Measurements from ENCODE around the gene GNAT1. TPM values are rescaled to one million over a fixed set of nuclear protein-coding genes. Genes with fewer than 3 reads are reported as not detected.
A peak's percentile ranks its signal among the peaks of the same experiment; 100 is the strongest.

GNAT1 gene
- total and polyA plus RNA-seq, 9 donors, result 0.26 to 0.34 TPM; not detected in 7

GRCh38 chr3:50177346-50177745 is 14.1 kb upstream of the GNAT1 start:
- no peak overlapping the region for H3K27ac ChIP-seq (ENCODE audit: low read length)
- peaks cover 20% of the 10 kb centered on the region for H3K4me1 ChIP-seq (ENCODE audit: control insufficient read depth, insufficient read depth, low read length)
- H3K36me3 ChIP-seq (ENCODE audit: control insufficient read depth, insufficient read depth, low read length), result peaks cover 16% of the 10 kb centered on the region
- no peaks in the 10 kb centered on the region for H3K9me3 ChIP-seq (replicated peaks; ENCODE audit: control insufficient read depth, low read depth, low read length)
- WGBS (ENCODE audit: insufficient coverage), result 80% methylated on average over 2 of the region's 2 CpGs
- peak; percentile 45 for DNase-seq
- H3K27me3 ChIP-seq (ENCODE audit: control insufficient read depth, insufficient read depth, low read length), result no peaks in the 10 kb centered on the region
- H3K4me3 ChIP-seq (ENCODE audit: low read length), result no peak overlapping the region

- no peak for DNase-seq
- peaks cover 9% of the 10 kb centered on the region for H3K36me3 ChIP-seq (ENCODE audit: control insufficient read depth, insufficient read depth, low read length)
- WGBS (ENCODE audit: insufficient coverage), result no CpG with 5 or more reads among the region's 2 CpGs
Observed at GRCh38 chr3:50179710-50180109, 11.7 kb upstream of the GNAT1 start.

GRCh38 chr3:50181985-50182384 is 9.4 kb upstream of the GNAT1 start:
- DNase-seq, result no peak
- Histone ChIP-seq H3K4me3 (ENCODE audit: low read length) (no peak overlapping the region), H3K27ac (ENCODE audit: low read length) (no peak overlapping the region), H3K4me1 (ENCODE audit: control insufficient read depth, insufficient read depth, low read length) (peaks cover 6% of the 10 kb centered on the region), H3K36me3 (ENCODE audit: control insufficient read depth, insufficient read depth, low read length) (peaks cover 17% of the 10 kb centered on the region), H3K27me3 (ENCODE audit: control insufficient read depth, insufficient read depth, low read length) (no peaks in the 10 kb centered on the region), H3K9me3 (replicated peaks; ENCODE audit: control insufficient read depth, low read depth, low read length) (no peaks in the 10 kb centered on the region)
- WGBS (ENCODE audit: insufficient coverage), result 81% methylated on average over 4 of the region's 5 CpGs

More at GRCh38 chr3:50179710-50180109, 11.7 kb upstream of the GNAT1 start:
- H3K9me3 ChIP-seq (replicated peaks; ENCODE audit: control insufficient read depth, low read depth, low read length), result no peaks in the 10 kb centered on the region
- no peaks in the 10 kb centered on the region for H3K27me3 ChIP-seq (ENCODE audit: control insufficient read depth, insufficient read depth, low read length)
- H3K4me1 ChIP-seq (ENCODE audit: control insufficient read depth, insufficient read depth, low read length), result peaks cover 10% of the 10 kb centered on the region
- H3K27ac ChIP-seq (ENCODE audit: low read length), result no peak overlapping the region
- no peak overlapping the region for H3K4me3 ChIP-seq (ENCODE audit: low read length)

- 91% methylated on average over 23 of the region's 26 CpGs for WGBS (ENCODE audit: insufficient coverage)
- Histone ChIP-seq H3K36me3 (ENCODE audit: control insufficient read depth, insufficient read depth, low read length) (peaks cover 17% of the 10 kb centered on the region), H3K9me3 (replicated peaks; ENCODE audit: control insufficient read depth, low read depth, low read length) (no peaks in the 10 kb centered on the region), H3K4me3 (ENCODE audit: low read length) (no peak overlapping the region), H3K27ac (ENCODE audit: low read length) (no peak overlapping the region), H3K4me1 (ENCODE audit: control insufficient read depth, insufficient read depth, low read length) (no peaks in the 10 kb centered on the region), H3K27me3 (ENCODE audit: control insufficient read depth, insufficient read depth, low read length) (no peaks in the 10 kb centered on the region)
- DNase-seq, result no peak
Observed at GRCh38 chr3:50182533-50183099, 8.8 kb upstream of the GNAT1 start.

GRCh38 chr3:50183755-50184154 is 7.7 kb upstream of the GNAT1 start:
- Histone ChIP-seq H3K27me3 (ENCODE audit: control insufficient read depth, insufficient read depth, low read length) (no peaks in the 10 kb centered on the region), H3K4me3 (ENCODE audit: low read length) (no peak overlapping the region), H3K36me3 (ENCODE audit: control insufficient read depth, insufficient read depth, low read length) (peaks cover 23% of the 10 kb centered on the region), H3K27ac (ENCODE audit: low read length) (no peak overlapping the region), H3K4me1 (ENCODE audit: control insufficient read depth, insufficient read depth, low read length) (peaks cover 1% of the 10 kb centered on the region), H3K9me3 (replicated peaks; ENCODE audit: control insufficient read depth, low read depth, low read length) (no peaks in the 10 kb centered on the region)
- WGBS (ENCODE audit: insufficient coverage), result 85% methylated on average over 6 of the region's 6 CpGs
- DNase-seq, result no peak

GRCh38 chr3:50184242-50184978 is 7.0 kb upstream of the GNAT1 start:
- WGBS (ENCODE audit: insufficient coverage), result 91% methylated on average over 20 of the region's 21 CpGs
- Histone ChIP-seq H3K4me1 (ENCODE audit: control insufficient read depth, insufficient read depth, low read length) (peaks cover 6% of the 10 kb centered on the region), H3K4me3 (ENCODE audit: low read length) (no peak overlapping the region), H3K9me3 (replicated peaks; ENCODE audit: control insufficient read depth, low read depth, low read length) (no peaks in the 10 kb centered on the region), H3K27me3 (ENCODE audit: control insufficient read depth, insufficient read depth, low read length) (no peaks in the 10 kb centered on the region), H3K36me3 (ENCODE audit: control insufficient read depth, insufficient read depth, low read length) (peaks cover 23% of the 10 kb centered on the region), H3K27ac (ENCODE audit: low read length) (no peak overlapping the region)
- DNase-seq, result no peak

- H3K4me1 ChIP-seq (ENCODE audit: control insufficient read depth, insufficient read depth, low read length), result peaks cover 6% of the 10 kb centered on the region
- no peaks in the 10 kb centered on the region for H3K27me3 ChIP-seq (ENCODE audit: control insufficient read depth, insufficient read depth, low read length)
- WGBS (ENCODE audit: insufficient coverage), result no CpG with 5 or more reads among the region's 4 CpGs
- no peaks in the 10 kb centered on the region for H3K9me3 ChIP-seq (replicated peaks; ENCODE audit: control insufficient read depth, low read depth, low read length)
- no peak for DNase-seq
- H3K27ac ChIP-seq (ENCODE audit: low read length), result no peak overlapping the region
- H3K36me3 ChIP-seq (ENCODE audit: control insufficient read depth, insufficient read depth, low read length), result peaks cover 23% of the 10 kb centered on the region
- no peak overlapping the region for H3K4me3 ChIP-seq (ENCODE audit: low read length)
Observed at GRCh38 chr3:50185230-50185629, 6.2 kb upstream of the GNAT1 start.

- peaks cover 6% of the 10 kb centered on the region for H3K4me1 ChIP-seq (ENCODE audit: control insufficient read depth, insufficient read depth, low read length)
- DNase-seq, result no peak
- H3K9me3 ChIP-seq (replicated peaks; ENCODE audit: control insufficient read depth, low read depth, low read length), result no peaks in the 10 kb centered on the region
- no peak overlapping the region for H3K4me3 ChIP-seq (ENCODE audit: low read length)
- peaks cover 23% of the 10 kb centered on the region for H3K36me3 ChIP-seq (ENCODE audit: control insufficient read depth, insufficient read depth, low read length)
- WGBS (ENCODE audit: insufficient coverage), result 90% methylated on average over 4 of the region's 10 CpGs
- no peaks in the 10 kb centered on the region for H3K27me3 ChIP-seq (ENCODE audit: control insufficient read depth, insufficient read depth, low read length)
- H3K27ac ChIP-seq (ENCODE audit: low read length), result no peak overlapping the region
Observed at GRCh38 chr3:50186096-50186495, 5.3 kb upstream of the GNAT1 start.

- Histone ChIP-seq H3K4me1 (ENCODE audit: control insufficient read depth, insufficient read depth, low read length) (peaks cover 7% of the 10 kb centered on the region), H3K4me3 (ENCODE audit: low read length) (no peak overlapping the region), H3K9me3 (replicated peaks; ENCODE audit: control insufficient read depth, low read depth, low read length) (no peaks in the 10 kb centered on the region), H3K27ac (ENCODE audit: low read length) (no peak overlapping the region), H3K27me3 (ENCODE audit: control insufficient read depth, insufficient read depth, low read length) (peaks cover 6% of the 10 kb centered on the region), H3K36me3 (ENCODE audit: control insufficient read depth, insufficient read depth, low read length) (peaks cover 20% of the 10 kb centered on the region)
- DNase-seq, result no peak
- 77% methylated on average over 4 of the region's 19 CpGs for WGBS (ENCODE audit: insufficient coverage)
Observed at GRCh38 chr3:50187750-50188149, 3.7 kb upstream of the GNAT1 start.

GRCh38 chr3:50189274-50189673 is 2.1 kb upstream of the GNAT1 start:
- no peak overlapping the region for H3K4me3 ChIP-seq (ENCODE audit: low read length)
- peaks cover 17% of the 10 kb centered on the region for H3K36me3 ChIP-seq (ENCODE audit: control insufficient read depth, insufficient read depth, low read length)
- no peaks in the 10 kb centered on the region for H3K9me3 ChIP-seq (replicated peaks; ENCODE audit: control insufficient read depth, low read depth, low read length)
- peak; percentile 89 for DNase-seq
- peaks cover 22% of the 10 kb centered on the region for H3K27me3 ChIP-seq (ENCODE audit: control insufficient read depth, insufficient read depth, low read length)
- H3K4me1 ChIP-seq (ENCODE audit: control insufficient read depth, insufficient read depth, low read length), result peaks cover 20% of the 10 kb centered on the region
- WGBS (ENCODE audit: insufficient coverage), result 28% methylated on average over 2 of the region's 5 CpGs
- H3K27ac ChIP-seq (ENCODE audit: low read length), result no peak overlapping the region

All from muscle of leg (tissue), 11 donors.